ENCODE results near the gene PTPN7.

GRCh38 chr1:202160377-202160940 is at the start of gene PTPN7:
- TF ChIP-seq POLR2A (IDR thresholded peaks at IDR 0.05; ENCODE audit: low read depth, low read length) (no peak), CTCF (IDR thresholded peaks at IDR 0.05; ENCODE audit: extremely low read depth in 1 of 2, insufficient read depth in 1 of 2, low read depth in 1 of 2, low read length in 2 of 2) (peak in 1 of 2 donors; percentile 24), EZH2 (IDR thresholded peaks at IDR 0.05; ENCODE audit: borderline replicate concordance, low read depth, low read length, severe bottlenecking) (no peak), POLR2AphosphoS5 (IDR thresholded peaks at IDR 0.05; ENCODE audit: insufficient read depth, low read depth, low read length) (no peak), JUN (IDR thresholded peaks at IDR 0.05; ENCODE audit: borderline replicate concordance, insufficient read depth, insufficient read length, low read depth) (no peak)

Data from endothelial cell of umbilical vein (primary cell).